Left colon (tissue), 2 donors: ENCODE data around the gene SELPLG. TPM values are rescaled to one million over a fixed set of nuclear protein-coding genes. Genes with fewer than 3 reads are reported as not detected.
"Not testable (repeated sequence)": the region's sequence is repeated elsewhere in the genome, so short reads cannot be mapped to it uniquely, and the experiment has no call there.

Experiments
- ATAC-seq: fragments of 200-7000 bp; cut with Tn5 transposase; one replicate; pipeline ENCODE4 v1.9.1; 2020; ENCODE audit warnings: mild to moderate bottlenecking, moderate library complexity
- DNase-seq, 2 donors: peaks; one replicate each; pipeline ENCODE4 v3.0.0-alpha.2; 2020
- intact Hi-C, 2 donors: fragments of 100-400 bp; cut with DNase I in 1 of 2; cut with micrococcal nuclease in 1 of 2; formaldehyde crosslinking; loops; one replicate each; pipeline versions ENCODE4 v1.11.2 to v1.14.0; 2022; cut with DNase I, micrococcal nuclease
- total RNA-seq, 2 donors: library from RNA; stranded (reverse); fragmentation: NEBNext Ultra II Directional; extraction: Animal tissue kit (Norgen Biotek cat#: 25700); gene quantifications; one replicate each; pipeline ENCODE4 v1.2.1, GENCODE V29; 2021
- donor health status: DM: no; HTN: no; CAD: no.
- donor health status: DM: yes; HTN: yes; CAD: no.

Gene SELPLG
- total RNA-seq, 2 donors from 2014 or later = 1.3 to 5.1 TPM

DNA sequence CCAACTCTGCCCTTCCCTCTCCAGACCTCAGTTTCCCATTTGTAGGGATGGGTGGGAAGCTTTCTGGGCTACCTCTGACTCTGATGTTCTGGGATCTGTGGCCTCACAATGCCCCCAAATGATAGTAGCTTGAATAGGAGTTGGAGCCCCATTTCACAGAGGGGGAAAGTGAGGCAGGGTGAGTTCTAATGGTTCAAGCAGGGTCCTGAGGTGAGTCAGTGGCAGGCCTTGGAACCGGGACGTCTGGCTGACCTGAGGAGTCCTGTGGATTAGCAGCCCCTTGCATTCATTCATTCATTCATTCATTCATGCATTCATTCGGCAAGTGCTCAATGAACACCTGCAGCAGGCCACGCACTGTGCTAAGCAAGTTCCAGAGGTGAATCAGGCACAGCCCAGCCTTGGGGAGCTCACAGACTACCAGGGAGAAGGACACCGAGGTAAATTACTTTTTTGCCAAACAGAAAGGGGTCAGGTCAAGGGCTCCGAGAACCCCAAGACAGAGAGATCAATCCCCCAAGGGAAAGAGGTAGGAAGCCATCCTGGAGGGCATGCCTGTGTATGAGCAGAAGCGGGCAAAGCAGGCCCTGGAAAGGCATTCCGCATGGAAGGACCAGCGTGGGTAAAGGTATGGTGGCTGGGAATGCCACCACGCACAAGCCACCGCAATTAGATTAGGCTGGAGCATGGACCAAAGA is 35.0 kb downstream of the SELPLG start:
- DNase-seq = no peak
- intact Hi-C loops = no loop called here
- no peak for ATAC-seq

DNA sequence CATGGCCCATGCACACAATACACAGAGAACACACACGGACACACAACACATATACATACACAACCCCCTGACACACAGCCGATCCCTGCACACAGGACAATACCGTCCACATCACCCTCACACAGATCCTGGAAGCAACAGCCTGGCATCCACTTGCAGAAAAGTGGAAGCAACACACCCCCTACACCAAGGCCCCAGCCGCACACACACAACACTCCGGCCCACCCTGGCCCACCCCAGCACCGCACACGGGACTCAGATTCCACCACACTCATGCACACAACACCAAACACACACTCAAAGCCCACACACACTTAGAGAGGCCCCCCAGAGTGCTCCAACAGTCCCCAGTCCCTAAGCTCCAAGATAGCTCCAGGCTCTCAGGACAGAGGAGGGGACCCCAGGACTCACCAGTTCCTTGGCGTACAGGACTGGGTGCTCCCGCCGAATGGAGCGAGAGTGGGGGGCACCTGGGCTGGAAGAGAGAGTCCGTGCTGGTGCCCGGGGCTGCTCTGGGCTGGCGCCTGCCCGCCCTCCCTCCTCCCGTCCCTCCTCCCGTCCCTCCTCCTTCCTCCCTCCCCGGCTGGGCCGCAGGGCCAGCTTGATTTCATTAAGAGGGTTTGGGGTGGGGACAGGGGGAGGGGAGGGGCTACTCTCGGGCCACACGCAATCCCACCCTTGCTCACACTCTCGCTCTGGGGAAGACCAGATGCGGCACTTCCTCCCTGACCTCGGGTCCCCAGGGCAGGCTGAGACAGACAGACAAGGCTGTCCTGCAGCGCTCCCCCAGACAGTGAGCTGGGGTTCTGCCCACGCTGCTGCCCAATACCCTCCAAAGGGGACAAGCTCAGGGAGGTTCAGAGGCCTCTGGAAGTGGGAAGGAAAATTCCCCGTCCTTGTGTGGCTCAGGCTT is 35.9 kb downstream of the SELPLG start, which contains the start of gene TMEM119:
Gene TMEM119 (minus strand): TSS at position 526 of the 913 bp plus-strand sequence. CDS start 5,701 bp downstream, outside the sequence.
- ATAC-seq (peak; percentile 12), DNase-seq (no peak)
- intact Hi-C loops = no loop called here

DNA sequence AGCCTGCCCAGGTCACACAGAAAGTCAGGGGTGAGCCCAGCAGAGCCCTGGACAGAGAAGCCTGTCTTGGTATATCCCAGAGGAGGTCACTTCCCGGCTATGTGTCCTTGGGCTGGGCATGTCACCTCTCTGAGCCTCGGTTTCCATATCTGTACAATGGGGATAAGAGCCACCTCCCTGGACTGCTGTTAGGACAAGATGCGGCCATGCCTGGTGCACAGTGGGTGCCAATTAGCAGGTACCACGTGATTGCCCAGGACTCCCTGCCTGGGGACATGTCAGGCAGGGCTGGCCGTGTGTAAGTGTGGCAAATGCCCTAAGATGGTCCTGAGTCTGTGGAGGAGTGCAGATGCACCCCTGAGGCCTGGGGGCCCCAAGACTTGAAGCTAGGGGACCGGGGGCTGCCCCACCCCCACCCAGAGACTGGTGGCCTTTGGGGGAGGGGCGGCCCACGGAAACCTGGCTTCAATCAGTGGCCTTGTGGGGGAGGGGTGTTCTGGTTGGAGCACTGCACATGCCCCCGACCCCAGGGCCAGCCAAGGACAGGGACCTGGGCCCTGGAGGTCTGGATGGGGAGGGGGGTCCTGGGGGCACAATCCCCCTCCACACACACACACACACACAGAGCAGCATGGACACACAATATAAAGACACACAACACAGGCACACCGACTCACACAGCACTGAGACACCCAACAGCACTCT is 36.7 kb downstream of the SELPLG start:
- intact Hi-C loops = no loop called here
- DNase-seq (no peak), ATAC-seq (no peak)

DNA sequence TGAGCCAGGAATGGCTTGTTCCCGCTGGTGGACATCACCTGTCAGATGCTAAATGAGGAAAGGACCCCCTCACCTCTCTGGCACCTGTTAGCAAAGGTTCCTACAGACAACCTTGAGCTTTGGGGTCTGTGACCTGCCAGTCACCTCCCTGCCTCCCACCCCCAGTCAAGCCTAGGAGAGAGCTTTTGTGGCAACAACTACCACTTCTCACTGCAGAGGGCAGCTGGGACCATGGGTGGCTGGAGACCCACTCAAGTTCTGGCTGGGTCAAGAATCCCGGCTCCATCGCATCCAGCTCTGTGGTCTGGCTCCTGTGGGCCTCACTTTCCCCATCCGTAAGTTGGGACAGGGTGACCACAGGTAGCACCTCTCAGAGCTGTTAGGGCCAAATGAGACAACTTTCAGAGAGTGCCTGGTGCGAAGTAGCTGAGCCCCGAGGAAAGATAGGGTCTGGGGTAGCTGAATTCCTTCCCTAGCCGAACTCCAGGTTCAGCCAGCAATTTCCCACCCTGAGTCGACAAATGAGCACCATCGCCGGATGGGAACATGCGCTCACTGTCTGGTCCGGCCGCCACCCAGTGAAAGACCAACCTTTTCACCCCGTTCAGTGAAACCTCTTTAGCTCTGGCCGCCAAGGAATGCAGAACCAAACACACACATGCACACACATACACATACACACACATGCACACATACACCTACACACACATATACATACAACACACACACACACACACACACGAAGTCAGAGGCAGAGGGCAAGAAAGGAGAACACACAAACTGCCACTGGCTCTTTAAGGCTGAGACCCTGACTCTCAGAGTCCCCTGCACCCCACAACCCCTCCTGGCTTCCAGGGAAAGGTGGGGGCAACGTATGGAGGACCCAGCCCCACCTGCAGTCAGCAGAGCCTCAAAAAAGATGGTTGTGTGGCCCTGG is 37.7 kb downstream of the SELPLG start:
- DNase-seq (no peak), ATAC-seq (no peak)
- intact Hi-C loops = no loop called here

DNA sequence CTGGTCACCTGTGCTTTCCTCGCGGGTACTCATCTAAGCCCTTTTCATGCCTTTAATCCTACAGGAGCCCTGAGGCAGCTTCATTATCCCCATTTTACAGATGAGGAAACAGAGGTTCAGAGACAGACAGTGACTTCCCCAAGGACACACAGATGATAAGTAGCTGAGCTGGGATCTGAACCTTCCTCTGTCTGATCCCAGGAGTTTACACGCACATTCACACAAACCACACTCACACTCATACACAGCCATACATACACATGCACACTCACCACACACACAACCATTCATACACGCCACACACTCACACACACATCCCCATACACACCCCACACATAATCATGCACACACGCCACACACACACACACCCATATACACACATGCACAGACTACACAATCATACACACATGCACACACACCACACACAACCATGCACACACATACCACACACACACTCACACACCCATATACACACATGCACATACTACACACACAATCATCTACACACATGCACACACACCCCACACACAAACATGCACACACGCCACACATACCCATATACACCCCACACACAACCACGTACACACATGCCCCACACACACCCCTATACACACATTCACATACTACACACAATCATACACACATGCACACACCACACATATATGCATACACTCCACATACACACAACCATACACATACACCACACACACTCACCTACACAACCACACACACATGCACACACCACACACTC is 38.6 kb downstream of the SELPLG start:
- DNase-seq = no peak
- no peak for ATAC-seq
- intact Hi-C loops = no loop called here

DNA sequence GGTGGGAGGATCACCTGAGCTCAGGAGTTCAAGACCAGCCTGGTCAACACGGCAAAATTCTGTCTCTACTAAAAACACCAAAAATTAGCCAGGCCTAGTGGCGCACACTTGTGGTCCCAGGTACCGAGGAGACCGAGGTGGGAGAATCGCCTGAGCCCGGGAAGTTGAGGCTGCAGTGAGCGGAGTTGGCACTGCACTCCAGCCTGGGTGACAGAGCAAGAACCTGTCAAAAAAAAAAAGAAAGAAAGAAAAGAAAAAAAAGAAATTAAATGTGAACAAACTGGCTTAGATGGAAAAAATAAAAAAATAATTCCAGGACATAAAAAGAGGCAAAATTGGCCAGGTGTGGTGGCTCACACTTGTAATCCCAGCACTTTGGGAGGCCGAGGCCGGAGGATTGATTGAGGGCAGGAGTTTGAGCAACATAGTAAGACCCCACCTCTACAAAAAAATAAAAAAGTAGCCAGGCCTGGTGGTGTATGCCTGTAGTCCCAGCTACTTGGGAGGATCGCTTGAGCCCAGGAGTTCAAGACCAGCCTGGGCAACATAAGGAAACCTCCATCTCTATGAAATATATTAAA is 39.3 kb downstream of the SELPLG start:
- intact Hi-C loops = no loop called here
- no peak for DNase-seq
- ATAC-seq = no peak

- ATAC-seq (no peak), DNase-seq (no peak)
- intact Hi-C loops = no loop called here
Observed at GRCh38 chr12:108592033-108592909, 41.4 kb downstream of the SELPLG start.

GRCh38 chr12:108591267-108591980 is 42.3 kb downstream of the SELPLG start:
- no peak for DNase-seq

DNA sequence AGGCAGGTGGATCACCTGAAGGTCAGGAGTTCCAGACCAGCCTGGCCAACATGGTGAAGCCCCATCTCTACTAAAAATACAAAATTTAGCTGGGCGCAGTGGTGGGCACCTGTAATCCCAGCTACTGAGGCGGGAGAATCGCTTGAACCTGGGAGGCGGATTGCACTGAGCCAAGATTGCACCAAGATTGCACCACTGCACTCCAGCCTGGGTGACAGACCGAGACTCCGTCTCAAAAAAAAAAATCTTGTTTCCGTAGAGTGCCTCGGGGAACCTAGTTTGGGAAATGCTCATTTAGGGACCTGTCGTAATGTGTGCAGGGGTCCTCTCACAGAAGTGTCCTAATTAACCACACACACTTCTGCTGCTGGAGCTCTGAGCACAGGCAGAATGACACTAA is 43.2 kb downstream of the SELPLG start:
- intact Hi-C loops, DNase-seq, ATAC-seq: not testable (repeated sequence)

More at GRCh38 chr12:108591267-108591980, 42.3 kb downstream of the SELPLG start:
- intact Hi-C loops = no loop called here
- ATAC-seq = no peak

GRCh38 chr12:108589840-108590229 is 43.9 kb downstream of the SELPLG start:
- intact Hi-C loops = no loop called here
- no peak for DNase-seq
- ATAC-seq = no peak

DNA sequence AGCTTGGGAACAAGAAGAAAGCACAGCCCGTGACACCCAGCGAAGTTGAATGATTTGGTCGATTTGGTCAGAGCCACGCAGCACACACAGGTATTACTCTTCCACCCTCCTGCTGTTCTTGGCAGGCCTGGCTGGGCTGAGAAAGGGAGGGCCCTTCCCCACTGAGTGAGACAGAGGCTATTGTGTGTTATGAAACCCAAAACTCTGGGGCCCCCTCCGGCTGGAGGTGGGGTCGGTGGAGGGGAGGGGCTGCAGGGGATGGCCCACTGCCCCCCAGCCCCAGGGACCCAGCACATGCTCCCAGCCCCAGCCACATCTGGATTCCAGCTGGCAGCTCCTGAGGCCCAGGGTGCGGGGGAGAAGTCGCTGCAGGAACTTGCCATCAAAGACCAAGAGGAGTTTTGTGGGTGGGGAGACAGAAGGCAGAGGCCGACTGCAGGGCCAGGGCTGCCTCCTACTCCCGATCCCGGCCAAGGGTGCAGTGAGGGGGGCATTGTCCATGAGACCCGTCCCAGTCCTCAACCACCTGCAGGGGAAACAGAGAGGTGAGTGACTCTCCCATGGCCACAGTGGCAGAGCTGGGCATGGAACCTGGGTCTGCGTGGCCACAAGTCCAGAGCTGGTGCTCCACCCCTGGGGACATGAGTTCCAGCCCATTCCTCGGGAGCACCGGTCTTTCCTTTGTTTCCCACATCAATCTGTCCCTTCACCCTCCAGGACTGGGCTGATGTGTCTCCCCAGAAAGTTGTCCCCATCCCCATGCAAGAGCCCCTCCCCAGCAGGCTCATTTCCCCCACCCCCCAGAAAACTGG is 44.5 kb downstream of the SELPLG start:
- intact Hi-C loops = no loop called here
- ATAC-seq = no peak
- no peak for DNase-seq

GRCh38 chr12:108587826-108588225 is 45.9 kb downstream of the SELPLG start:
- no peak for DNase-seq
- ATAC-seq = no peak
- intact Hi-C loops = no loop called here

DNA sequence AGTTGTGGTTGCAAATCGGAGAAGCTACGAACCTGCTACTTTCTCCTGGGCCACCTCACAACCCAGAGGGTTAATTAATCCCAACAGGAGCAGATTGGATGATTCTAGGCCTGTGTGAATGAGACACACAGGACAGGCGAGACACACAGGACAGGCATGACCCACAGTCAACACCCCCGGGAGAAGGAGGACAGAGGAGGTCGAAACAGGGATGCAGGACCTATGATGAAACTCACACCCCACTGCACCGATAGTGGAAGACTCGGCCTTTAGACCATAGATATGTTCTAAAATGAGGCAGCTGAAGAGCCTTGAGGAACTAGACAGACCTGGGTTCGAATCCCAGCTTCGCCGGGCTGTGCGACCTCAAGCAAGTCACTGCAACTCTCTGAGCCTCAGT is 47.4 kb downstream of the SELPLG start:
- no peak for DNase-seq
- intact Hi-C loops = no loop called here
- no peak for ATAC-seq

DNA sequence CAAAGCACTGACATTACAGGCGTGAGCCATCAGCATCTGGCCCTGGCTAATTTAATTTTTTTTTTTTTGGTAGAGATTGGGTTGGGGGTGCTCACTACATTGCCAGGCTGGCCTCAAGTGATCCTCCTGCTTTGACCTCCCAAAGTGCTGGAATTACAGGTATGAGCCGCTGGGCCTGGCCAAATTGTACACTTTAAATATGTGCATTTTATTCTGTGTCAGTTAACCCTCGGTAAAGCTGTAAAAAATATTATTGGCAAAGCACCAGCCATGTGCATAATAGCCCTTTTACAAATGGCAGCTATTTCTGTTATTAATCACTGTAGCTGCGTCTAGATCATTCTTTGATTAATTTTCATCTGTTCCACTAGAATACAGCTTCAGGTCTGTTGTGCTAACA is 47.8 kb downstream of the SELPLG start:
- intact Hi-C loops = no loop called here
- DNase-seq = no peak
- no peak for ATAC-seq

- intact Hi-C loops = no loop called here
- DNase-seq (no peak), ATAC-seq (no peak)
Observed at GRCh38 chr12:108584456-108585065, 49.1 kb downstream of the SELPLG start.
